HG02870 (cell line): ENCODE measurements around the gene ICA1.

Experiments
- ATAC-seq: cut with Tn5 transposase; IDR thresholded peaks from one replicate; pipeline ENCODE4 v1.9.1; 2021; ENCODE audit warnings: mild to moderate bottlenecking, moderate library complexity; ENCODE audit not compliant: unreplicated experiment

The ICA1 gene

DNA sequence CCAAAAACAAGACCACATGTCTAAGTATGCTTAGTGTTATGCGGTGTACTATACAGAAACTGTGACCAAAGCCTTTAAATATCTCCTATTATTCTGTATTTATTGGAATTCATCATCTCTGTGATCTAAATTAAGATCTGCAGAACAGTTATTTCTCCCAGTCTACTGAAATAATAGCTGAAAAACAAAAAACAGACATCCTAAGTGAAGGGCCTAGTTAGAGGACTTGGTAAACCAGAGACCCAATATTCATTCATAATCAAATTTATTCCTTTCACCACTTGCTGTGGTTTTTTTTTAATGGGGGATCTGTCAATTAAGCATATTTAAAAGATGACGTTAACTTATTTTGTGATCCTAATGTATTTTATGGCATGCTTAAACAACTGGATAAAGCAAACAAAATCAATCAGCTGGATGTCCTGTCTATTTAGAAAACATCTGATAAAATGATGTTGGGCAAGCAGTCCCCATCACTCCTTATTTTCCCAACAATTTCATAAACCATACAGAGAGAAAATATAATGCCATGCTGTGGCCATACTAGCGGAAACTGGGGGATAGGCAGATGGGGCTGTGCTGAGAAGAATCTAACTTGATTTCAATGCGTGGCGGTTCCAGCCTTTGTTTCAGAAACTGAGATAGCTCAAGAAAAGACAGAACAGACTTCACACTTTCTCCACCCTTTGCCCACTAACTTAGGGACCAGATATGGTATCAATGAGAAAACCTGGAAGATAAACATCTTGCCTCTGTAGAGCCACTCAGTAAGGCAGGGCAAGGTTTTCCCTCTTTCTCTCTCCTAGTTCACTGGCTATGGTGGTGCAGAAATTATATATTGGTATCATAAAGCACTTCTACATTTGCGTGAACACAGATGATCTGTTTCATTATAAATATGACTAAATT, 32.9 kb downstream of the ICA1 start:
- no peak for ATAC-seq

DNA sequence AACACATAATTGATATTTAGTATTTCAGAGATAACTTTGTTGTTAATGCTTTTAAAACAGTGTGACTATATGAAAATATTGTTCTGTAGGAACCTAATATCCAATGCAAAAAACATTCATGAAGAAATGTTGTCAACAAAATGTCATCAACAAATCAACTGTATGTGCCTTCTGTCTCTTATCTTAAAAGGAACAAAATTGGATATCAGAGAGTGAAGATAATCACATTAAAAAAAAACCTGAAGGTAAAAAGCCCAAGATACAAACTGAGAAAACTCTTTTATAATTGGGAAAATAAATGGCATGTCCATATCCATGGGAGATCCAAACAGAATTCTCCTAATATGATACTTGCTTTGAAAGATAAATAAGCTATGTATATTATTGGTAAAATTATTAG, 33.9 kb downstream of the ICA1 start:
- ATAC-seq = no peak

GRCh38 chr7:8227261-8227660, 34.7 kb downstream of the ICA1 start:
- no peak for ATAC-seq

GRCh38 chr7:8226501-8226900, 35.5 kb downstream of the ICA1 start:
- no peak for ATAC-seq

DNA sequence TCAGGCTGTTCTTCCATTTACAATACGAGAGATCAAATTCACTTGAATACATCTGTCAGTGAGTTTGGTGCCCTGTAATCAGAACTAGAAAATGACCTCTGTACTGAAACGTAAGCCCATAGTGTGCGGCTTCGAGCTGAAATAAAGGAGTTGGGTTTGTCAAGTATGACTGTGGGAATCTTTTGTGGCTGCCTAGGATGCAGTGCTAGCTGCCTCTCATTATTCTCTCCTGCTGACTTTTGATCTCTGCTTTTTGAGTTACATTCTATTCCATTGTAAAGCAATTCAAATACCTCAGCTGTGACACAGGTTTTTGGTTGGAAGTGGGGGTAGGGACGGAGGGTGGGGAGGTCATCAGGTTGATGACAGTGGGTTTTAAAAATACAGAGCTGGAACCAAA, 40.4 kb downstream of the ICA1 start:
- ATAC-seq = no peak

DNA sequence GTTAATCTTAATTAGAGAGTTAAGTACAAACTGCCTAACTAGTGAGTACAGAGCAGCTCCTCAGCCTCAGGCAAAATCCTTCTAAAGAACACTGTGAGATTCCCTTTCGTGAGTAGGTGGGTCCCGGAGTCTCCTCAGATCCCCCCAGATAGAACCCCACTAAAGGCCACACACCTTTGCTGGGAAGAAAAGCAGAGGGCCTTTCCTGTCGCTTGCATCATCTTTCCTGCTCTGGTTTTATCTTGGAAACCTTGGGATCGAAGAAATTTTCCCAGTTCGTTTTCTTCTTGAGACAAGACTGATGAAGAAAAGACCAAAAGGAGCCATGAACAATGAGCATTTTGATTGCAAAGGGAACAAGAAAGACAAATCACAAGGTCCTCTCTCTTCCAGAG, 40.9 kb downstream of the ICA1 start:
- ATAC-seq = no peak

GRCh38 chr7:8220376-8221100, 41.4 kb downstream of the ICA1 start:
- no peak for ATAC-seq

- no peak for ATAC-seq
Measured at GRCh38 chr7:8217200-8218068, 44.5 kb downstream of the ICA1 start.

DNA sequence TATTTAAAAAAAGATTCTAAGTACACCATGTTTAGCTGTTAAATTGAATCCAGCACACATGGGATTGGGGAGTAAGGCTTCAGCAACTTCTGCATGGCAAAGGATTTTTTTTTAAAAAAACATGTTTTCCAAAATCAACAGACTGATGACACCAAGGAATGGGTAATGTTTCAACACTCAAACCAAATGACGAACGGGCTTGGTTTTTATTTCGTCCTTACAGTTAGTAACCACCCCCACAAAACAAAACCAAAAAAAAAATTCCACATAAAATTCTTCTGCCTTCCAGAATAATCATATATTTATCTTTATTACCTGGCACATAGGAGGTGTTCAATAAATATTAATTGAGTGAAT, 45.7 kb downstream of the ICA1 start:
- no peak for ATAC-seq

DNA sequence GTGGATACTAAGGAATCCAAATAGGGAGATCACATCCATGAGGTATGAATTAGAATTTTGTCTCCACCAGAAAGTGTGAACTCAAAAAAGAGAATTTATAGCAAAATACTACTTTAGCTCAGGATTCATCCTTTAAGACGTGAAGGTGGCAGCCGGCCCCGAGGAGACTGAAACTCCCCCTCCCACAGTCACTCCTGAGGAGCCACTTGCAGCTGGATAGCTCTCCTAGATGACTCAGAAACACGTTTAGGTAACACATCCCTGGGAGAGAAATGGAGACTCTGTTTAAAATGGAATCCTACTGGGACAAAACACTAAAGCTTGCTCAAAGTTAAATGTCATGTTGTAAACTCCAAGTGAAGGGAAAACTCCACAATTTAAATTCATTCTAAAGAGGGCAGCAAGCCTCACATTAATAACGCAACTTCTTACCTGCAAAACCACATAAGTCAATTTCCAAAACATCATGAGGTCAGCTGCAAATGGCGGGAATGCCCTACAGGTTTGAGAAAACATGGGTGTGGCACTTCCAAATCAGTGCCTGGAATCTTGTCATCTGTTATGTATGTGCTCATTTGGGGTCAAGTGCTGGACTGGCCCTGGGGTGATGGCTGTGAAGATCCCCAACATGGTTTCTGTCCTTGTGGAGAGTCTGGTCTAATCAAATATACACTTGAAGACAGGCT, 46.2 kb downstream of the ICA1 start:
- ATAC-seq = no peak

DNA sequence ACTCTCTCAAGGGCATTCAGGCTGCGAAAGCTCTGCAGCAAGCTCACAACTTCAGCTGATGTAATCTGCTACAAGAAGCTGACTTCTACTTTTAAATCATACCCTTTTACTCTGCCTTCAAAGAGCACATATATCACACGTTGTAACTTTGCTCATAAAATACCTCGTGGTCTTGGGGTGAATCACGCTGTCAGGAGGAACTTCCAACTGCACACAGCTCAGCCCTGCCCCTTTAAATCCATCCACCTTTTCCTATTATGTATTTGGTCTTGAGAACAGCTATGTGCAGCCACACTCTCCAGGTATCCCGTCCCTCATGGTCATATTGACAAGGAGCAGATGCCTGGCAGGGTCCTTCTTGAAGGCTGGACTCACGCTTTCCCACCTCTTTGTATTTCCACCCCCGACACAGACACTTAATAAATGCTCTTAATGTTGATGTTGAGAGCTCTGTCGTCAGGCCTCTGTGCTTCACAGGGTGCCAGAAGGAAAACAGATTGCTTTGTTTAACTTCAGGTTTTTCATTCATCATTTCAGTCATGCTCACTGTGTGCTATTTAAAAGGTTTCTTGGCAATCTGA, 47.6 kb downstream of the ICA1 start:
- no peak for ATAC-seq

DNA sequence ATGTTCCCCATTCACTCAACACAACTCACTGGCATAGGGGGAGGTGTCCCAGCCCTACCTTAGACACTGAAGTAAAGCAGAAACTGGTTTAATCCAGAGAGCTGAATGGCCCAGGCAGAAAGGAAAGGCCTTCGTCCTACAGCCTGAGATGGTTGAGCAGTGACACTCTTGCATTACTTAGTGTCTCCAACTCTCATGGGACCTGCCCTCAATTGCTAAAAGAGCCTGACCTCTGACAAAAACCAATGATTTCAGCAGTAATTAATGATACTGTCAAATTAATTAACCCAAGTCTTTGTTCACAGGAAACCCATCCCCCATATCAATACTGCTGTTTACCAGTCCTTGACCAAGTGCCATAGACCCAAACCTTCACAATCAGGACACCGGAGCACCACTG, 48.6 kb downstream of the ICA1 start:
- ATAC-seq = no peak

GRCh38 chr7:8212638-8213037, 49.3 kb downstream of the ICA1 start:
- ATAC-seq = no peak

GRCh38 chr7:8211725-8212096, 50.3 kb downstream of the ICA1 start:
- no peak for ATAC-seq

- ATAC-seq = no peak
Measured at GRCh38 chr7:8210845-8211724, 50.9 kb downstream of the ICA1 start.

DNA sequence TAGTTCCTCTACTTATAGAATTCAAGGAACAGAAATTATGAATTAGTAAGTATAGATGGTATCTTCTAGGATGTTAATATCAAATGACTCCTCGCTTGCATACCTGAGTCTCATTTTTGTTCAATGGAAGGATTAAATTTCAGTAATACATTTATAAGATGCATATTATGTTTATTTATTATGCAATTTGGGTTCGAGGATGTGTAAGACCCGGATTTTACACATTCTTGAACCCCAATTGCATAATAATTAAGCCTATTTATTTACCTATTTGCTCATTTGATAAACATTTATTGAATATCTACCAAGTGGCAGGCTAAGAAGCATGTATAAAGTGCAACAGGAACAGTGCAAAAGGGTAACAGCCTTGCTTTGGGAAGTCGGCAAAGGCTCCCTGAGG, 52.6 kb downstream of the ICA1 start:
- no peak for ATAC-seq

DNA sequence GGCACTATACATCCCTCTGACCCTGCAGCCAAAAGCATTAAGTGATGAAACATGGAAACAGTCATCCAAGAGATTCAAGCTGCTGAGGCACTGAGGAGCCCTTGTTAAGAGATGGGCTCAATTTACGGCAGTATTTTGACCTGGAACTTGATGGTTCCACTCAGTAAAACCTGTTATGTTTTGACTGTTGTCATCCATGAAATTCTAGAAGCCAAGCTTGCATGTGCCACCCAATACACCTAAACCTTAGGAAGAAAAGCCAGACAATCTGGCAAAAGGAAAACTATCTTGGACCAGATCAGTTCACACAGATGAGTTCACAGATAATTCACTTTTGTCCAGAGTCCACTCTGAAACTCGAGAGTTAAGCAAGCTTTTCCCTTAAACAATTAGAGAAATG, 53.2 kb downstream of the ICA1 start:
- ATAC-seq = no peak

GRCh38 chr7:8206956-8207355, 55.0 kb downstream of the ICA1 start:
- ATAC-seq = no peak

DNA sequence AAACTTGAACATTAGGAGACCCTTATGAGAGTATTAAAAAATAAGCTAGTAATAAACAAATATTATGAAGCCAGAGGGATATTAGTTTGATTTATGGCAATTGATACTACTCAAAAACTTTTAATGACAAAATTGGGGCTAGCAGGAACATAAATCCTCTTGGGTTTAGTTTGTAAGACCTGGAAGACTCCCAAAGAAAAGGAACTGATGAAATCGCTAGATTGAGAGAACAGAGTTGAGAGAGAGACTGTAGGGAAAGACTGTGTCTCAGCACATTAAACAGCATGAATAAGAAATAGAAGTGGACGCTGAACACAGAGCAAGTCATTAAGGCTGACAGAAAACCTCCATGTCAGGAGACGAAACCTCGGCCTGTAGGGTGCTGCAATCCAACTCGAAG, 56.4 kb downstream of the ICA1 start:
- no peak for ATAC-seq

- no peak for ATAC-seq
Measured at GRCh38 chr7:8205031-8205387, 57.0 kb downstream of the ICA1 start.
